NCI-H2081 (cell line): ENCODE measurements around the gene ZNF488.
"Not testable (repeated sequence)": the region's sequence is repeated elsewhere in the genome, so short reads cannot be mapped to it uniquely, and the experiment has no call there.

Source experiments
- DNase-seq, 2 experiments: peaks; one replicate each; lab custom pipeline; 2025; lab: John Stamatoyannopoulos, UW

Gene ZNF488, protein sequence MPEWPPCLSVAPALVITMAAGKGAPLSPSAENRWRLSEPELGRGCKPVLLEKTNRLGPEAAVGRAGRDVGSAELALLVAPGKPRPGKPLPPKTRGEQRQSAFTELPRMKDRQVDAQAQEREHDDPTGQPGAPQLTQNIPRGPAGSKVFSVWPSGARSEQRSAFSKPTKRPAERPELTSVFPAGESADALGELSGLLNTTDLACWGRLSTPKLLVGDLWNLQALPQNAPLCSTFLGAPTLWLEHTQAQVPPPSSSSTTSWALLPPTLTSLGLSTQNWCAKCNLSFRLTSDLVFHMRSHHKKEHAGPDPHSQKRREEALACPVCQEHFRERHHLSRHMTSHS

DNA sequence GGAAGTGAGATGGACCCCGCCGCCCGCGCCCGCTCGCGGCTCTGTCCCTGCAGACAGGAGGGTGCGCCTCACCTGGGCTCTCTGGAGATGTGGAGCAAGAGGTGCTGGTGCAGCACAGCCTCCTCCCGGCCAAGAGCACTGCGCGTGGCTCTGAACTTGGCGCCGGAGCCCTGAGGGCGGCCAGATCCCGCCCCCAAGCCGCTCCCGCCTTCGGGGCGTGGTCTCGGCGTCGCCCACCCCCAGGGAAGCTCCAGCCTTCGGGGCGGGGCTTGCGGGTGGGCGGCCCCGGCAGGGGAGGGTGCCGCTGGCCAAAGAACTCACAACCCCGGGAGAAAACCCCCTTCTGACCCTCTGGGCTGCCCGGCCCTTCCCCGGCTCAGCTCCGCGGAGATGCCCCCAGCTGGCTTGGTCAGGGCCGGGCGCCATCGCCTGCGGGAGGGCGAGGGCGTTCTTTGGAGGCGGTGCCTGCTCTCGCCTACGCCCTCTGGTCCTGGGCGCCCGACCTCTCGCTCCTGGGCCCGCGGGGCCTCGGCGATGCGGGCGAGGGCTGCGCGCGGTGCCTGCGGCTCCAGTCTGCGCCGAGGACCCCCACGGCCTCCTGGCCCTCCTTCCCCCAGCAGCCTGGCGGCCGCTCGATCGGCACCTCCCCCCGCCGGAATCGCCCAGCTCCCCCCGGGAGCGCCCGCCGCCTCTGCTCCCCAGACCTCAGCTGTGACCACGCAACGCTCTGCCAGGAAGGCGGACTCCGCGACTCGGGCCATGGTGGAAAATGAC lies at the start of gene ZNF488:
TSS of gene ZNF488 (minus strand) at position 146 of the 774 bp plus-strand sequence. CDS start 15,464 bp downstream, outside the sequence.
- DNase-seq, result peak; percentile 64 to 78

DNA sequence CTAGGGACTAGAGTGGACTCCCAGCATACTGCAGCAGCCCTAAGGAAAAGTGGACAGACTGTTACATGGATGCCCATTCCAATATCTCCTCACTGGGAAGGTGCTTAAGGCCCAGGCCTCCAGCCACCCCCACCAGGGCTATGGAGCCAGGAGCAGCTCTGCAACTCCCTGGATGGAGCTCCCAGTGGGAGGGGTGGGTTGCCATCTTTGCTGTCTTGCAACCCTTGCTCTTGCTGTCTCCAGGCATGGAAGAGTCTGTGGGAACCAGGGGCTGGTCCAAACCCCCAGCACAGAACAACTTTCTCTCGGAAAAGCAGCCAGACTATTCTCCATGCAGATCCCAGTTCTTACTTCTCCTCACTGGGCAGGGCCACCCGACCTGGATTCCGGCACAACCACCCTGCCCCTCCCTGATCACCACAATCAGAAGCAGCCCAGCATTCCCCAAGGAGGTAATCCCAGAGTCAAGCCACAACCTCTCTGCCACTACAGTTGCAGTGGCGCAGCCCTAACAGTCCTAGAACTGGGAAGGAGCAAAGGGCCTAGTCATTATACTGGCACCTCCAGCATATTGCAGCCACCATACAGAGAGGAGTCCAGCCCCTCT lies 41.8 kb upstream of the ZNF488 start:
- no peak for DNase-seq

DNA sequence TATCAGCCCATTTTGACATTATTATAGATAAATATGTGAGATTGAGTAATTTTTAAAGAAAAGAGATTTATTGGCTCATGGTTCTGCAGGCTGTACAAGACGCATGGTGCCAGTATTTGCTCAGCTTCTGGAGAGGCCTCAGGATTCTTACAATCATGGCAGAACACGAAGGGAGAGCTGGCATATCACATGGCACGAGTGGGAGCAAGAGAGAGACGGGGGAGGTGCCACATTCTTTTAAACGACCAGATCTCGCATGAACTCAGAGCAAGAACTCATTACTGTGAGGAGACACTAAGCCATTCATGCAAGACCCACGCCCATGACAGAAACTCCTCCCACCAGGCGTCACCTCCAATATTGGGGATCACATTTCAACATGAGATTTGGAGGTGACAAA lies 40.1 kb upstream of the ZNF488 start:
- no peak for DNase-seq

DNA sequence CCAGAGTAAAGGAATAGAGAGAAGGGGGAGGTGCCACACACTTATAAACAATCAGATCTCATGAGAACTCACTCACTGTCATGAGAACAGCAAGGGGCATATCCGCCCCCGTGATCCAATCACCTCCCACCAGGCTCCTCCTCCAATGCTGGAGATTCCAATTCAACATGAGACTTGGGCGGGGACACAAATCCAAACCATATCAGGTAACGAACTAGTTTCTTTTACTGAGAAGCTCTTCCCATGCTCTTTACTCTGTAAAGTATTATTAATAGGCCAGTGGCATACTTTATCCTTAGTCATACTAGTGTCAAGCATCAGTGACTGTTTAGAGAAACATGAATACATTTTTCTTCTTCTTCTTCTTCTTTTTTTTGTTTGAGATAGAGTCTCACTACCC lies 39.4 kb upstream of the ZNF488 start:
- DNase-seq, result no peak

DNA sequence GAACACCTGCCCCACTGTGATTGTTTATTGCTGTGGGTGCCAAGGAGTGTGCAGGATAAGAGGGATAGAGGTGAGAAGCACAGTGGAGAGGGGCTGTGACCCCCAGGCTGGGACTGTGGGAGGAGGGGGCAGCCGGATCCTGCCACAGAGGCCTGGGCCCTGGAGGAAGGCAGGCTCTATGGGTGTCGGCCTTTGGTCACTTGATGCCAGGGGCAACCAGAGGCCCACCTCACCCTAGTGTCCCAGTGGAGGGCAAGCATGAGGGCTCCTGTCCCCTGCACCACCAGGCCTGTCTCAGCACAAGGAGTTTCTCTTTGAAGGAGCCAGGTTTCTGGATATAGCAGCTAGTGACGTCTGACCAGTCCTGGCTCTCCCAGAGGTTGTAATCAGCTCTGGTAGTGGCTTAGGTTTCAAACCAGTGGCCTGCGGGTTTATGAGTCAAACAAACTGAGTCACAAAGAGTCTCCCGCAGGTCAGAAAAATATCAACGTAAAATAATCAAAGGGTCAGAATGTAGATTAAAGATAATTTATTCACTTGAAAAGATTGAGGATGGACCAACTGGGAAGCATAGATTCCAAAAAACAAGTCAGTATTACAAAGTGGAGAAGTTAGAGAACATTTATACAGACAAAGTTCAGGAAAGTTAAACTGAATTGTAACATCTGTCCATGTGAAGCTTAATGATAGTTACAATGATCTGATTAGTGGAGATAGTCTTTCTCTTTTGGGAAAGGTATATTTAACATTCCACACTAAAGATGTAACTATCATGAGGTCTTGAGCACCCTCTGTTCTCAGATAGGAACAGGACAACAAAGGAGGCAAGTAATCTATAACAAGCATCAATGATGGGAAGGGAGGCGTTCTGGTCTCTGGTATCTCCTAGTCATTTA lies 37.2 kb upstream of the ZNF488 start:
- no peak for DNase-seq

DNA sequence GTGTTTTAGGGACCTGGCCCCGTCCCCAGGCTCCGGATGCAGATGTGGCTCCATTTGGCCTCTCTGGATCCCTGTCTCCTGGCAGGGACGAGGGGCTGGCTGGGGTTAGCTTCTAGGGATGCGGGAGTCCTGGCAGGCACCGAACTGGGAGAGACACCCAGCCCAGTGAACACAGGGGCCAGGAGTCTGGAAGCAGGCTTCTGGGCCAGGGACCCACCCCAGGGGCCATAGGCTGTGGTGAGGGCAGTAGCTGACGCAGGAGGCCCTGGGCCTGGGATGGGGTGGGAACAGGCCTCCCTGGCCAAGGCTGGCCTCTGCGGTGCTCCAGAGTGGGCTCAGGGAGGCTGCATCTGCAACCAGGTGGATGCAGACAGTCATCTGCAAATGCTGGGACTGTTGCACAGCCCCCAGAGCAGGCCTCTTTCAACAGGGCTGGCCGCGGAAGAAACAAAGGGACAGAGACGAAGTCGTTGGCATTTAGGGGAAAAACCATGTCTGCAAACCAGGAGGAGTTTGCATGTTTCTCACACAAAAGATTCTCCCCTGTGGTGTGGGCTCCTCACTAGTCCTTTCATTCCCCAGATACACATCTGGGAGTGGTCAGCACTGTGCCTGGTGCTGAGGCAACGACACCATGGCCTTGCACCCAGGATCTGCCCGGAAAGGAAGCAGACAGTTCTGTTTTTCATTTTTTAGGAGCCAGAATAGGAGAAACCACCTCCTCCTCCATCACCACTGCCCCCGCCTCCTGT lies 36.4 kb upstream of the ZNF488 start:
- DNase-seq, result no peak

DNA sequence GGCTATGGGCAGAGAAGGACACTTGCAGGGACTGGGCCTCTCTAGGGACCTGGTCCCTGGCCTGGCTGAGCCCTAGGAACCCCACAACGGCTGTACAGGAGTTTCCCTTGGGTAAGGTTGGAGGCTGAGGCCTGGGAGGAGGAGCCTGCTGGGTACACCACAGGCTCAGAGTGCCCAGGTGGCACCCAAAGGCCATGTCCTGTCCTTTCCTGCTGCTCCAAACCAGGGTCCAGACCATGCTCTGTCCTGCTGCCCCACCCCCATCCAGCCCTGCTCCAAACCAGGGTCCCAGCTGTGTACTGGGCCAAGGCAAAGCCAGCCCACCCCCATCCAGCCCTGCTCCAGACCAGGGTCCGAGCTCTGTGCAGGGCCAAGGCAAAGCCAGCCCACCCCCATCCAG lies 35.3 kb upstream of the ZNF488 start:
- DNase-seq, result no peak

DNA sequence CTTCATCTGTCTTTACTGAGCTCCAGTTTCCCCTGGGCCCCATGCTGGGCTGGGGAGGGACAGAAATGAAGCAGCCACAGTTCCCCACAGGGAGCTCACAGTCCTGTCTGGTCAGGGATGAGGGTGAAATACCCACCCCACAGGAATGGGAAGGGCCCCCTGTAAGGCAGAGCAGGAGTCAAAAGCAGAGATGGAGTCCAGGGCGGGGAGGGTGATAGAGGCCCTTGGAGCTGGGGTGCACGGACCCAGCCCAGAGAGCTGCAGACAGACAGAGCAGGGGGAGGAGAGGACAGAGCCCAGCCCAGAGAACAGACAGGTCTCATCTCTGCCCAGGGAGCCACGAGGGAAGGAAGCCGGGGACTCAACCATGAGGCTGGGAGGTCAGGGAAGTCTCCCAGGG lies 34.9 kb upstream of the ZNF488 start:
- no peak for DNase-seq

DNA sequence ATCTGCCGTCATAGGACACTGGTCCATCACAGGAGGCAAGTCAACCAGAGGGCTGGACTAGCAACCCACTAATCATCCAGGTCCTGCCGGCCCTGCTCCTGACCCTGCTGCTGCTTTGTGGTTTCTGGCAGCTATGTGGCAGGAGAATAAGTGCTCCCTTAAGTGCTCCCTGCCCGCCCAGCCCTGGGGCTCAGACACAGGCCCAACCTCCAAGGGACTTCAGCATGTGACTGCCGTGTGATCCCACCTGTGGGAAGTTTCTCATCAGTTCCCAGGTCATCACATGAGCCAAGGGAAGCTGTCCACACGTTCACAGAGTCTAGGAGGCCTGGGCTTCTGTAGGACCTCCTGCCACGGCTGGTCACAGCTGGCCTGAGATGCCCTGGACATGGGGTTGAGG lies 34.2 kb upstream of the ZNF488 start:
- DNase-seq, result no peak

DNA sequence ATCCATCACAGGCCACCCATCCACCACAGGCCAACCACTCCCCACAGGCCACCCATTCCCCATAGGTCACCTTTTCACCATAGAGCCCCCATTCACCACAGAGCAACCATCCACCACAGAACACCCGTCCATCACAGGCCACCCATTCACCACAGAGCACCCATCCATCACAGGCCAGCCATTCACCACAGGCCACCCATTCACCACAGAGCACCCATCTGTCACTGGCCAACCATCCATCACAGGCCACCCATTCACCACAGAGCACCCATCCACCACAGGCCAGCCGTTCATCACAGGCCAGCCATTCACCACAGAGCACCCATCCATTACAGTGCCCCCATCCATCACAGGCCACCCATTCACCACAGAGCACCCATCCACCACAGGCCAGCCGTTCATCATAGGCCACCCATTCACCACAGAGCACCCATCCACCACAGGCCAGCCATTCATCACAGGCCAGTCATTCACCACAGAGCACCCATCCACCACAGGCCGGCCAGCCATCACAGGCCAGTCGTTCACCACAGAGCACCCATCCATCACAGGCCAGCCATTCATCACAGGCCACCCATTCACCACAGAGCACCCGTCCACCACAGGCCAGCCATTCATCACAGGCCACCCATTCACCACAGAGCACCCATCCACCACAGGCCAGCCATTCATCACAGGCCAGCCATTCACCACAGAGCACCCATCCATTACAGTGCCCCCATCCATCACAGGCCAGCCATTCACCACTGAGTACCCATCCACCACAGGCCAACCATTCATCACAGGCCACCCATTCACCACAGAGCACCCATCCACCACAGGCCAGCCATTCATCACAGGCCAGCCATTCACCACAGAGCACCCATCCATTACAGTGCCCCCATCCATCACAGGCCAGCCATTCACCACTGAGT lies 32.5 kb upstream of the ZNF488 start:
- DNase-seq, result not testable (repeated sequence)

DNA sequence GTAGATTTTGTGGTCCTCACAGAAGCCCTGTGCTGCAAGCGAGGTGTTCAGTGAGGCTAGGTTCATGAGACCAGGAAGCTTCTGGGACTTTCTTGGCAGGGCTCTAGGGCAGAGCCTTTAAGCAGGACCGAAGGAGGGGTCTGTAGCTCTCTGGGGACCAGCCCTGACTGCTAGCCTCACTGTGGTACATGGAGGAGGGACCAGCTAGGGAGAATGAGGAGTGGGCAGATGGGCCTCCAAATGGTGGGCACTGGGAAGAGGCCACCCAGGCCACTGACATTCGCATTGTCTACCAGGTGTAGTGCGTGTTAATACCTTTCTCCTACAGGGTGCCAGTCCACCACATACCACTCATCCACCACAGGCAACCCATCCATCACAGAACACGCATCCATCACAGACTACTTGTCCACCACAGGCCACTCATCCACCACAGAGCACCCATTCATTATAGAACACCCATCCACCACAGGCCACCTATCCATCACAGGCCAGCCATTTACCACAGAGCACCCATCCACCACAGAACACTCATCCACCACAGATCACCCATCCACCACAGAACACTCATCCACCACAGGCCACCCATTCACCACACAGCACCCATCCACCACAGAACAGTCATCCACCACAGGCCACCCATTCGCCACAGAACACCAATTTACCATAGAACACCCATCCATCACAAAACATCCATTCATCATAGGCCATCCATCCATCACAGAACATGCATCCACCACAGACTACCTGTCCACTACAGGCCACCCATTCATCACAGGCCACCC lies 31.6 kb upstream of the ZNF488 start:
- DNase-seq, result no peak

DNA sequence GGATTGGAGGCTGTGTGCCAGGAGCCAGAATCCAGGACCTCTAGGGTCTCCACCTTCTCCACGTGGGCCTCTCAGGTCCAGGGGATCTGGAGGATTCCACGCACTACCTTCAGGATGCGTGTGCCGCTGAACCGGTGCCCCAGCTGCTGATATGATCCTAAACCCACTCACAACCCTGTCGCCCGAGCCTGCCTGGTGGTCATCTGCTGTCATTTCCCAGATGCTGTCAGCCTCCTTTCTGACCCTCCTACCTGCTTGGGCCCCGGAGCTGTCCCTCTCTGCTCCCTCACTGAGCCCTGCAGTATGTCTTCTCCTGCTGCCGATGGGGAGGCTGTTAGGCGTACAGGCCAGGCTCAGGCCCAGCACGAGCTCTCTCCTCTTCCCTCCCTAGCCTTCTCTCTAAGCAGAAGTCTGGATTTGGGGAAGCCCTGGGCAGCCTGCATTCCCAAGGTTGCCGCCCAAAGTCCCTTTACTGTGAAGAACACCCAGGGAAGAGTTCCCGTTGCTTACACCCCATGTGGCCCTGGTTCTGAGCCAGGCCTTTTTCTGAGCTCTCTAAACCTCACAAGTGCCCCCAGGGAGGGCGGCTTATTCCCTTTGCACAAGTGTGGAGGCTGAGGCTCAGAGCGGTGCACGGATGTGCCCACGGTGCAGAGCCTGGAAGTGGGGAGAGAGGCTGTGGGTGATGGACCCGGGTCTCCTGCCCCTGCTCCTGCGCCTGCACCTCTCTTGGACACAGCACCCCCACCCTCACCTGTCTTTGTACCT lies 30.8 kb upstream of the ZNF488 start:
- DNase-seq, result no peak

DNA sequence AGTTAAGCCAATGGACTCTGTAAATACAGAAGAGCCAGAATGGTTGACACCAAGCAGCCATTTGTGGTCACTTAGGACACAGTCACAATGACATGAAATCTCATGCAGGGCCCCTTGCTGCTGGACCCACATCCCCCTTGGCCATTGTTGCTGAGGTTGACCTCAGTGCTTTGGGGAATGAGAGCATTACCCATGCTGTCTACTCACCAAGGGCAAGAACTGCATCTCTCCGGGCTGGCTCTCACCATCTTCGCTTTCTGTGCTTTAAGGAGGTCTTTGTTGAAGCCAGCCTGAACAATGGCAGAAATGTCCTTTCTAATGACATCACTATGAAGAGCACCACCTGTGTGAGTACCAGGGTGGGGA lies 30.1 kb upstream of the ZNF488 start:
- no peak for DNase-seq

DNA sequence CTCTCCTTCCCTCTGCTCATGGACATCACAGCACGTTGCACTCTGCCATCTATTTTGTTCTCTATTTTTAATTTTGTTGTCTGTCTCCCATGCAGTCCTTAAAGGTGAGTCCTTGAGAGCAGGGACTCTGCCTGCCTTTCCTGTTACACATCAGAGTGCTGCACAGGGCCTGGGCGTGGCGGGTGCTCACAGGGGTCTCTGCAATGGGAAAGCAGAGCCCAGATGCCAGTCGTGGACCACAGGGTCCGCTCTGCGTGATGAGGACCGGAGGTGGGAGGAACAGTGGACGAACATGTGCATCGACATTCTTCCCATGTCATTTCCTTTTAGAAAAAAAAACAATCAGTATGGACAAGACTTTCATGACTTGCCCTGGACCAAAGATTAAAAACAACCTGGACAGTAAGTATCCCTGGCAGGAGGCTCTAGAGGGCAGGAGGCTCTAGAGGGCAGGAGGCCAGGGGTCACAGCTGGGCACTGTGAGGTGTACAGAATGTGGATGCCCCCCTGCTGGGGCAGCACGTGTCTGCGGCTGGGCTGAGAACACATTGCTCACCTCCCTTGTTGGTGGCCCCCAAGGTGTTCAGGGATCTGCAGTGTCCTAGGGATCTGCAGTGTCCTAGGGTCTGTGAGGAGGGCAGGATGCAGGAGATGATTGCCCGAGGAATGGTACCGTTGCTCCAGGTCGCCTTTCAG lies 29.6 kb upstream of the ZNF488 start:
- DNase-seq, result no peak

DNA sequence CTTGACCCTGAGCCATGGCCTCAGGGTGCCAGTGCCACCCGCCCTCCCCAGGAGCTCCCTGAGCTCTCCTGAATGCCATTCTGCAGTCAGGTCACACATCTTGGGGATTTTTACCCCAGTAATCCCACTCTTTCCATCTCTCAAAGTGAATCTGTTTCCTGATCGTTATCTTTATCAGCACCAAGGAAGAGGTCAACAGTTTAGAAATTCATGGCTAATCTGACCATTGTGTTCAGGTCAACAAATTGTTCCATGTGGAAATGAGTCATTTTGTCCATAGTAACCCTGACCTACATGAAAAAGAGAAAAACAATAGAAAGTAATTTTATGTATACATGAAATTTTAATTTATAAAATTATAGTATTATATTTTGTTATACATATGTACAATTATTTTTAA lies 28.8 kb upstream of the ZNF488 start:
- no peak for DNase-seq

DNA sequence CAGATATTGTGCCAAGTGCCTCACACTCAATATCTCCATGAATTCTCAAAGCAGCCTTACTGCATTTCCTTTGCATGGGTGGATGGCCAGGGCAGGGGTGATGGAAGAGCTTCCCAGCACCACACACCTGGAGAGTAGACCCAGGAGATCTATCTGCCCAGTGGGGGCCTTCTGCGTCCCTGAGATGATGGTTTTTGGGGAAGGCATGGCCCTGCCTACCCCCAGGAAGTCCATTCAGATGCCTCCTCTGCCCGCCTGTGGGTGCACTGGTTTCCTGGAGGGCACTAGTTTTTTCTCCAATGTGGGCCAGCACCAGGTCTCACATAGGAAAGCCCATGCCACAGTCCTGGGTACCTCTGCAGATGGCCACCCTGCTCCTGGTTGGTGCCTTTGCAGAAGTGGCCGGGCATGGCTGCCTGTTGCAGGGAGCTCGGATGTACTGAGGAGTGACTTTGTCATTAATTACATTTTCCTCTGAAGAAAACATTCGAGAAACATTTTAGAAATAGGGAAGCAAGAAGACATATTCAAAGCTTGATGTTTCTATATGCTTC lies 28.2 kb upstream of the ZNF488 start:
- no peak for DNase-seq

DNA sequence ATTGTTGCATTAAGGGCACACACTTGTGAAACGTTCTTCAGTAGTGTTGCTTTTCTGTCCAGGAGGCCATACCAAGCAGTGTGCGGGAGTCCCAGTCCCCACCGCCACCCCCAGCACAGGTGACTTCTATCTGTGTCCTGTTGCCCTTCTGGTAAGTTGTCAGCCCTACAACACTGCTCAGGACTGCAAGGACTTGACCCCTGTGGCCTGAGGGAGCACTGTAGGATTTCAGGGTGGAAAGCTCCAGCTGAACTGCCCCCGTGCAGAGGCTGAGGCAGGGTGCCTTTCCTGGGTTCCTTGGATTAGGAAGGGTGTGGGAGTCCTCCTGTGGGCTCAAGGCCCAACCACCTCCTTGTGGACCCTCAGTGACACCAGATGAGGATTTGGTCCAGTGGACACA lies 26.8 kb upstream of the ZNF488 start:
- no peak for DNase-seq

DNA sequence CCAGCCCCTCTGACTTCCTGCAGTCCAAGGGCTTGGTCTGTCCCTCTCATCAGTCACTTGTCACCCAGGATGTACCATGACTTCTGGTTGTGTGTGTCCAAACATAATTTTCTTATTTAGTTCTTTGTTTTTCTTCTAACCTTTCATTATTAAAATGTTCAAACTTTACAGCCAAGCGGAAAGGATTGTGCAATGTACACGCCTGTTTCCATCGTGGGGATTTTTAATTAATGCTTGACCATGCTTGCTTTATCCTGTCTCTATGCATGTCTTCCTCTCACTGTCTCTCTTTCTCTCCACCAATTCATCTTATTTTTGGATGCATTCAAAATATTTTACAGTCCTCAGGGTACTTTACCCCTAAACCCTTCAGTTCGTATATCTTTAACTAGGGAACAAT lies 26.2 kb upstream of the ZNF488 start:
- no peak for DNase-seq
